SK-N-SH (cell line): ENCODE measurements around the gene NAA38. TPM values are rescaled to one million over a fixed set of nuclear protein-coding genes. Genes with fewer than 3 reads are reported as not detected.

Source experiments
- CTCF ChIA-PET: fragments of 300-600, 350-600 bp; formaldehyde crosslinking; extraction: SDS; loops from one replicate; lab custom pipeline; 2021; lab: Yijun Ruan, JAX
- POLR2A ChIA-PET: fragments of 350-600 bp; sonication (Branson Sonifier 250); formaldehyde crosslinking; extraction: SDS; loops from one replicate; lab custom pipeline; 2020; ENCODE audit warnings: antibody characterized with exemption, inconsistent platforms; lab: Yijun Ruan, JAX
- DNase-seq: peaks from one replicate; pipeline ENCODE4 v3.0.0; 2012
- H2AFZ ChIP-seq: fragments of 200-600 bp; sonication (generic); 2 replicates; pipeline ENCODE4 v1.8.1; 2016; ENCODE audit warnings: antibody characterized with exemption, mild to moderate bottlenecking, low read depth
- H3F3A ChIP-seq: fragments of 200-600 bp; sonication (generic); replicated peaks from 2 replicates; pipeline ENCODE3; 2016; ENCODE audit warnings: antibody characterized with exemption, mild to moderate bottlenecking; ENCODE audit not compliant: insufficient read depth
- H3K27ac ChIP-seq, 2 experiments: fragments of 200-500 bp in 1 of 2; fragments of 200-600 bp in 1 of 2; sonication (Bioruptor generic) in 1 of 2; sonication (generic), shearing (Covaris generic) in 1 of 2; 2 replicates each; pipeline versions ENCODE4 v1.5.1 to v1.6.1; 2014 to 2016; ENCODE audit warnings: low read depth in 2 of 2, inconsistent platforms in 1 of 2, low read length in 1 of 2, mild to moderate bottlenecking in 1 of 2, mixed read lengths in 1 of 2
- H3K27me3 ChIP-seq: fragments of 200-600 bp; sonication (generic), shearing (Covaris generic); 2 replicates; pipeline ENCODE4 v1.6.1; 2016; ENCODE audit warnings: mixed run types; ENCODE audit not compliant: insufficient read depth
- H3K36me3 ChIP-seq, 2 experiments: fragments of 200-500 bp in 1 of 2; fragments of 200-600 bp in 1 of 2; sonication (Bioruptor generic) in 1 of 2; sonication (generic) in 1 of 2; replicated peaks in 1 of 2; 2 replicates each; pipeline versions ENCODE3 to v1.5.1; 2014 to 2016; ENCODE audit warnings: low read length in 1 of 2, mild to moderate bottlenecking in 1 of 2; ENCODE audit not compliant: insufficient read depth in 2 of 2, control insufficient read depth in 1 of 2
- H3K4me1 ChIP-seq, 2 experiments: fragments of 200-500 bp in 1 of 2; fragments of 200-600 bp in 1 of 2; sonication (Bioruptor generic) in 1 of 2; sonication (generic), shearing (Covaris generic) in 1 of 2; 2 replicates each; pipeline versions ENCODE4 v1.5.1 to v1.6.1; 2014 to 2016; ENCODE audit warnings: low read depth in 1 of 2, low read length in 1 of 2, mixed run types in 1 of 2; ENCODE audit not compliant: insufficient read depth in 2 of 2, control insufficient read depth in 1 of 2
- H3K4me2 ChIP-seq: fragments of 200-600 bp; sonication (generic), shearing (Covaris generic); 2 replicates; pipeline ENCODE4 v1.6.1; 2017; ENCODE audit warnings: mixed run types
- H3K4me3 ChIP-seq, 2 experiments: fragments of 200-500 bp in 1 of 2; fragments of 200-600 bp in 1 of 2; sonication (Bioruptor generic) in 1 of 2; sonication (generic), shearing (Covaris generic) in 1 of 2; 2 replicates each; pipeline versions ENCODE4 v1.5.1 to v1.8.1; 2014 to 2016; ENCODE audit warnings: low read depth in 2 of 2, inconsistent platforms in 1 of 2, low read length in 1 of 2, mild to moderate bottlenecking in 1 of 2, mixed read lengths in 1 of 2, moderate library complexity in 1 of 2
- H3K79me2 ChIP-seq: fragments of 200-600 bp; sonication (generic); 2 replicates; pipeline ENCODE4 v1.8.1; 2017; ENCODE audit warnings: mild to moderate bottlenecking; ENCODE audit not compliant: insufficient read depth
- H3K9ac ChIP-seq: fragments of 200-600 bp; sonication (generic); 2 replicates; pipeline ENCODE4 v1.6.1; 2017; ENCODE audit warnings: mixed run types
- H3K9me2 ChIP-seq: fragments of 200-600 bp; sonication (generic); 2 replicates; pipeline ENCODE4 v1.6.1; 2017; ENCODE audit warnings: mixed run types
- H3K9me3 ChIP-seq: fragments of 200-600 bp; sonication (generic); 2 replicates; pipeline ENCODE4 v1.6.1; 2017; ENCODE audit warnings: mixed run types, mild to moderate bottlenecking, moderate library complexity
- H4K20me1 ChIP-seq: fragments of 200-600 bp; sonication (generic); 2 replicates; pipeline ENCODE4 v1.6.1; 2017; ENCODE audit warnings: mild to moderate bottlenecking, mixed run types; ENCODE audit not compliant: insufficient read depth
- CHD2 ChIP-seq: fragments of 150-350 bp; IDR thresholded peaks from 2 replicates; pipeline ENCODE4 v1.6.1; 2018; ENCODE audit warnings: low read length; ENCODE audit not compliant: partially characterized antibody
- FOSL2 ChIP-seq: IDR thresholded peaks from 2 replicates; pipeline ENCODE4 v1.4.0; 2012; ENCODE audit warnings: low read depth, mild to moderate bottlenecking, moderate library complexity, borderline replicate concordance
- FOXJ3 ChIP-seq: sonication (generic); formaldehyde crosslinking; IDR thresholded peaks from 2 replicates; pipeline ENCODE4 v1.5.1; 2020; ENCODE audit warnings: mild to moderate bottlenecking, missing genetic modification reagents
- IRF3 ChIP-seq: fragments of 150-350 bp; IDR thresholded peaks from 2 replicates; pipeline ENCODE4 v1.6.1; 2016; ENCODE audit warnings: mild to moderate bottlenecking, low read depth, low read length
- JUND ChIP-seq: IDR thresholded peaks from 2 replicates; pipeline ENCODE4 v1.4.0; 2012
- MEF2A ChIP-seq: IDR thresholded peaks from 2 replicates; pipeline ENCODE4 v1.4.0; 2012; ENCODE audit warnings: low read depth, borderline replicate concordance
- PBX3 ChIP-seq: IDR thresholded peaks from 2 replicates; pipeline ENCODE4; 2012
- POLR2AphosphoS5 ChIP-seq: IDR thresholded peaks from 2 replicates; pipeline ENCODE4 v1.6.1; 2012; ENCODE audit warnings: low read depth, low read length
- RCOR1 ChIP-seq: fragments of 150-350 bp; IDR thresholded peaks from 2 replicates; pipeline ENCODE4 v1.6.1; 2017; ENCODE audit warnings: antibody characterized with exemption, low read length
- RFX5 ChIP-seq: IDR thresholded peaks from 2 replicates; pipeline ENCODE4 v1.6.1; 2012; ENCODE audit warnings: mild to moderate bottlenecking, improper control_type of control experiment, low read length
- RXRA ChIP-seq: IDR thresholded peaks from 2 replicates; pipeline ENCODE4 v1.4.0; 2012; ENCODE audit warnings: low read depth, mild to moderate bottlenecking, borderline replicate concordance
- SIN3A ChIP-seq: IDR thresholded peaks from 2 replicates; pipeline ENCODE4 v1.6.1; 2012; ENCODE audit warnings: low read depth, mild to moderate bottlenecking, low read length, moderate library complexity, borderline replicate concordance
- SMC3 ChIP-seq: IDR thresholded peaks from 2 replicates; pipeline ENCODE4 v1.6.1; 2012; ENCODE audit warnings: low read depth, low read length, improper control_type of control experiment
- TAF1 ChIP-seq: IDR thresholded peaks from 2 replicates; pipeline ENCODE4 v1.6.1; 2012; ENCODE audit warnings: low read depth, mild to moderate bottlenecking, low read length, moderate library complexity, borderline replicate concordance
- YY1 ChIP-seq: IDR thresholded peaks from 2 replicates; pipeline ENCODE4 v1.4.0; 2012; ENCODE audit warnings: low read depth, mild to moderate bottlenecking
- ZBTB33 ChIP-seq: IDR thresholded peaks from 2 replicates; pipeline ENCODE4 v1.4.0; 2012; ENCODE audit warnings: low read depth, borderline replicate concordance
- WGBS: methylation state at CpG from one replicate; pipeline ENCODE4 v1.1.6; 2017; ENCODE audit warnings: low lambda C conversion rate; 5-methylcytosine and 5-hydroxymethylcytosine counted together
- polyA plus RNA-seq, 3 experiments: library from polyadenylated mRNA; depleted of rRNA; stranded (reverse); fragments of >200 nt; gene quantifications; 2 replicates each; pipeline ENCODE4 v1.2.3, GENCODE V29; 2012
- TF ChIP-seq, protein P1 (sequence below): IDR thresholded peaks from 2 replicates; pipeline ENCODE4 v1.4.0; 2012; ENCODE audit warnings: low read depth, borderline replicate concordance
- TF ChIP-seq, protein P2 (sequence below): IDR thresholded peaks from 2 replicates; pipeline ENCODE4 v1.4.0; 2012; ENCODE audit warnings: low read depth

NAA38 gene
- polyA plus RNA-seq, 1 of the 3 experiments (the other 2 are of a cell fraction), result 202 TPM

DNA sequence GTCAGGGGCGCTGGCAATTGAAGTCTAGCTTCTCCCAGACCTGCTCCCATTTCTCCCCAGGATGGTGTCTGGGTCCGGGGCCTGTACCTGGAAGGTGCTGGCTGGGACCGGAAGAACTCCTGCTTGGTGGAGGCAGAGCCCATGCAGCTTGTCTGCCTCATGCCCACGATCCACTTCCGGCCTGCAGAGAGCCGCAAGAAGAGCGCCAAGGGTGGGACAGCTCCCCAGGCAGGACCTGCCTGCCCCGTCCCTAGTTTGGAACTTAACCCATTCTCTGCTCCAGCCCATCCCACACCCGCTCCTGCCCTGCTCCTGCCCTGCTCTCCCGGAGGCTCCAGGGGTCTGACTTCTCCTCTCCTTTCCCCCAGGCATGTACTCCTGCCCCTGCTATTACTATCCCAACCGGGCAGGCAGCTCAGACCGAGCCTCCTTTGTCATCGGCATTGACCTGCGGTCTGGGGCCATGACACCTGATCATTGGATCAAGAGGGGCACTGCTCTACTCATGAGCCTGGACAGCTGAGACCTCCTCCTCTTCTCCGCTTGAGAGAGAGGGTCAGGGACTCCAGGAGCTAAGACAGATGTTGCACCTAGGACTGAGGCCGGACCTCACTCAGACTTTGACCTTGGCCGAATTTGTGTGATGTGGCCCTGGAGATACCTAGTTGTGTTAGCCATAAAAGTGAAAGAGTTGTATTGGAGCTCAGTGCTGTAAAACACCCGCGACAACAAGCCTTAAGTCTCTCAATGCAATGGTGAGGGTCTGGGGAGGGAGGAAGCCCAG lies 24.2 kb downstream of the NAA38 start:
- no peaks in the 10 kb centered on the region for H3K36me3 ChIP-seq
- H3K27ac ChIP-seq, result peak overlapping the region; percentile 54 to 99; a peak in 1 of 4 replicates
- 65% methylated on average over 15 of the region's 19 CpGs for WGBS
- H3K9ac ChIP-seq, result no peak overlapping the region; the same call in 1 of the 2 replicates
- no peaks in the 10 kb centered on the region for H3K9me3 ChIP-seq
- peaks cover 7% of the 10 kb centered on the region for H3K27me3 ChIP-seq
- no peaks in the 10 kb centered on the region for H4K20me1 ChIP-seq
- no peaks in the 10 kb centered on the region for H3K9me2 ChIP-seq
- peaks cover 20% of the 10 kb centered on the region for H3F3A ChIP-seq
- H3K4me2 ChIP-seq, result peak overlapping the region; percentile 99
- peak overlapping the region; percentile 67; the same call in 1 of the 2 replicates for H2AFZ ChIP-seq
- peak overlapping the region; percentile 76 to 90; a peak in 3 of 4 replicates for H3K4me3 ChIP-seq
- peaks cover 5 to 9% of the 10 kb centered on the region in 2 experiments; a peak in 3 of 4 replicates for H3K4me1 ChIP-seq
- peaks cover 15% of the 10 kb centered on the region for H3K79me2 ChIP-seq
- TF ChIP-seq IRF3 (no peak), SIN3A (no peak), ZBTB33 (no peak), CHD2 (no peak), RXRA (no peak), FOXJ3 (CRISPR knock-in tag) (no peak), PBX3 (no peak), TAF1 (no peak), RCOR1 (no peak), MEF2A (no peak), JUND (no peak), FOSL2 (no peak), SMC3 (no peak), POLR2AphosphoS5 (no peak), YY1 (no peak), RFX5 (no peak)
- TF ChIP-seq, protein P1, sequence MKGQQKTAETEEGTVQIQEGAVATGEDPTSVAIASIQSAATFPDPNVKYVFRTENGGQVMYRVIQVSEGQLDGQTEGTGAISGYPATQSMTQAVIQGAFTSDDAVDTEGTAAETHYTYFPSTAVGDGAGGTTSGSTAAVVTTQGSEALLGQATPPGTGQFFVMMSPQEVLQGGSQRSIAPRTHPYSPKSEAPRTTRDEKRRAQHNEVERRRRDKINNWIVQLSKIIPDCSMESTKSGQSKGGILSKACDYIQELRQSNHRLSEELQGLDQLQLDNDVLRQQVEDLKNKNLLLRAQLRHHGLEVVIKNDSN, result no peak
- TF ChIP-seq, protein P2, sequence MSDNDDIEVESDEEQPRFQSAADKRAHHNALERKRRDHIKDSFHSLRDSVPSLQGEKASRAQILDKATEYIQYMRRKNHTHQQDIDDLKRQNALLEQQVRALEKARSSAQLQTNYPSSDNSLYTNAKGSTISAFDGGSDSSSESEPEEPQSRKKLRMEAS, result no peak
- CTCF ChIA-PET, result interaction anchor here (0.6 to 6.5 kb wide), 15 partner anchors 10 to 325 kb away, joined by 3 to 79 read pairs (median 3); partner anchors contain the start of genes CYB5D1, NAA38 and TMEM88
- no peak for DNase-seq
- POLR2A ChIA-PET, result interaction anchor here (0.9 to 3.2 kb wide), 6 partner anchors 9 to 146 kb away, joined by 3 to 19 read pairs (median 4); partner anchors contain the start of genes NAA38 and TP53
